ENCODE measurements around the gene PGA5. TPM values are rescaled to one million over a fixed set of nuclear protein-coding genes. Genes with fewer than 3 reads are reported as not detected.

The PGA5 gene
- total RNA-seq, 4 donors from 2014 or later = not detected

GRCh38 chr11:61293867-61294716 is 53.1 kb downstream of the PGA5 start:
- no peak for TF ChIP-seq POLR2A (IDR thresholded peaks at IDR 0.05)
- TF ChIP-seq CTCF (IDR thresholded peaks at IDR 0.05) = no peak

DNA sequence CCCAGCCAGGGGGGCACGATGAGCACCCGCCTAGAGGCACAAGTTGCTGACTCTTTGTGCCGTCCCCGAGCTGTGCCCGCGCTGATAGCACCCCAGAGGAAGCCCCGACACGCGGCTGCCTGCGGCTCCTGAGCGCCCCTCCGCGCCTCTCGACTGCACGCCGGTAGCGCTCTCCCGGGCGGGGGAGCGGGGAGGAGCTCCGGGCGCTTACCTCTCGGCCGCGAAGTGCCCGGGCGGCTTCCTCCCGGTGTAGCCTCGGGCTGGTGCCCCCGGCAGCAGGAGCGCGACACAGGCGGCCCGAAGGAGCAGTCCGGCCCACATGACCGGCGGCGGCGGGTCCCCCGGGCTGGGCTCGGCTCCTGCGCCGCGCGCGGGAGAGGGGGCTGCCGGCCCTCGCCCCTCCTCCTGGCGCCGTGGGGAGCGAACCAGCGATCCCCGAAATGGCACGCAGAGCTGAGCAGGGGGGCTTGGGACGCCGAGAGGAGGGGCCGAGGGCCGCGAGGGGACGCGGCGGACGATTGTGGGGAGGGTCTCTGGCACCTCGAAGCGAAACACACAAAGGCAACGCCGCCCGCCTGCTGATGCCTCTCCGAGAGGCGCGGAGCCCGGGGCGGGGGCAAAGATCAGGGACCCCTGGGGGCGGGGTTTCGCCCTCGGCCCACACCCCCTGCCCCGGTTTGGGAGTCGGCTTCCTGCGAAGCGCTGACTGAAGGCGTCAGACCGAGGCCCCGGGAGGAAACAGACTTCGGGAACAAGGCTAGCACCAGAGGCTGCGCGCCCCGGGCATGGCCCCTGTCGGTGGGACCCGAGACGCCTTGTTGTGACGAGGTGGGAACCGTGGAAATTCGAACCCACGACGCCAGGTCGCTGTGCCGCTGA is 54.0 kb downstream of the PGA5 start, which contains the start of gene VWCE:
Gene VWCE (minus strand): TSS at position 600 of the 879 bp plus-strand sequence. CDS start 279 bp downstream, at position 321.
- peak within 1 kb of the TSS; percentile 50 to 63 for H3K27ac ChIP-seq
- intact Hi-C loops (cut with DNase I; ENCODE audit: low total_unique reads) = no loop called here
- H3K4me3 ChIP-seq = peak within 1 kb of the TSS; percentile 50 to 59
- H3K36me3 ChIP-seq = no peaks in the 10 kb centered on the region
- H3K4me1 ChIP-seq = peaks cover 0 to 14% of the 10 kb centered on the region in 2 donors
- peak; percentile 40 to 62 for DNase-seq
- TF ChIP-seq CTCF (IDR thresholded peaks at IDR 0.05) = peak in 1 of 4 experiments; percentile 31
- no peak for TF ChIP-seq POLR2A (IDR thresholded peaks at IDR 0.05)
- H3K27me3 ChIP-seq = no peaks in the 10 kb centered on the region
- H3K9me3 ChIP-seq = no peaks in the 10 kb centered on the region

More at GRCh38 chr11:61293867-61294716, 53.1 kb downstream of the PGA5 start:
- Histone ChIP-seq H3K9me3 (no peaks in the 10 kb centered on the region), H3K27me3 (no peaks in the 10 kb centered on the region), H3K4me1 (peaks cover 0 to 14% of the 10 kb centered on the region in 2 donors), H3K27ac (peak overlapping the region; percentile 50 to 63), H3K36me3 (no peaks in the 10 kb centered on the region), H3K4me3 (peak overlapping the region; percentile 50 to 59)
- intact Hi-C loops (cut with DNase I; ENCODE audit: low total_unique reads) = no loop called here
- DNase-seq = peak; percentile 52 to 80

GRCh38 chr11:61295596-61295926 is 54.6 kb downstream of the PGA5 start:
- TF ChIP-seq CTCF (IDR thresholded peaks at IDR 0.05) = no peak
- TF ChIP-seq POLR2A (IDR thresholded peaks at IDR 0.05) = no peak
- Histone ChIP-seq H3K27me3 (no peaks in the 10 kb centered on the region), H3K27ac (peak overlapping the region in 1 of 2 donors; percentile 63), H3K4me1 (peaks cover 0 to 14% of the 10 kb centered on the region in 2 donors), H3K4me3 (peak overlapping the region in 1 of 2 donors; percentile 59), H3K36me3 (no peaks in the 10 kb centered on the region), H3K9me3 (no peaks in the 10 kb centered on the region)
- no peak for DNase-seq
- intact Hi-C loops (cut with DNase I; ENCODE audit: low total_unique reads) = no loop called here

GRCh38 chr11:61297341-61297740 is 56.4 kb downstream of the PGA5 start:
- Histone ChIP-seq H3K27ac (peak overlapping the region; percentile 40 to 66), H3K9me3 (no peaks in the 10 kb centered on the region), H3K4me3 (no peak overlapping the region), H3K36me3 (no peaks in the 10 kb centered on the region), H3K4me1 (peaks cover 0 to 14% of the 10 kb centered on the region in 2 donors), H3K27me3 (no peaks in the 10 kb centered on the region)
- TF ChIP-seq CTCF (IDR thresholded peaks at IDR 0.05) (no peak), POLR2A (IDR thresholded peaks at IDR 0.05) (no peak)
- intact Hi-C loops (cut with DNase I; ENCODE audit: low total_unique reads) = no loop called here
- no peak for DNase-seq

Measured in uterus (tissue), 4 donors.